Activated CD8-positive, alpha-beta memory T cell treated with anti-CD3 and anti-CD28 coated beads, Interleukin-2, amount 50 U/mL, for 1 hour (primary cell): ENCODE measurements around the gene SERTAD3.
"Not testable (repeated sequence)": the region's sequence is repeated elsewhere in the genome, so short reads cannot be mapped to it uniquely, and the experiment has no call there.

ENCODE experiments used
- DNase-seq: peaks from one replicate; pipeline ENCODE4 v3.0.0-alpha.2; 2020; ENCODE audit errors: extremely low read depth

The SERTAD3 gene

GRCh38 chr19:40411125-40411842 lies 32.9 kb downstream of the SERTAD3 start:
- no peak for DNase-seq

DNA sequence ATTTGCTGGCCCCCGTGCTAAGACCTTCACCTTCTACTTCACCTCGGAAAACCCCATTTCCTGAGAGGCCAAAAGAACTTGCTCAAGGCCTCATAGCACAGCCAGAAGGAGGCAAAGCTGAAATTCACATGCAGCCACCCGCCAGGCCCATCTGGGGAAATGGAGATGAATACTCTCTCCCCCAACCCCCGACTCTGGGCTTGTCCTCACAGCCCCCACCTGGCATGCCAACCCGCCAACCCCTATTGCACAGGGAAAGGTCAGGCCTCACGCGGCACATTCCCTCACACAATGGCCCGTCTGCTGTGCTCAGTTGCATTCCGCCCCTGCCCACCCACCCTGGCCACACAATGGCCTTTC lies 34.1 kb downstream of the SERTAD3 start:
- DNase-seq = no peak

DNA sequence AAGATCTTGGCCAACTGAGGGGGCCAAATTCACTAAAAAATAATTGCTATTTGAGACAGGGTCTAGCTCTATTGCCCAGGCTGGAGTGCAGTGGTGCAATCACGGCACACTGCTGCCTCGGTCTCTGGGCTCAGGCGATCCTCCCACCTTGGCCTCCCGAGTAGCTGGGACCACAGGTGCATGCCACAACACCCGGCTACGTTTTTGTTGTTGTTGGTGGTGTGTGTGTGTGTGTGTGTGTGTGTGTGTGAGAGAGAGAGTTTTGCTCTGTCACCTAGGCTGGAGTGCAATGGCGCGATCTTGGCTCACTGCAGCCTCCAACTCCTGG lies 35.6 kb downstream of the SERTAD3 start:
- not testable (repeated sequence) for DNase-seq

GRCh38 chr19:40407714-40408597 lies 36.2 kb downstream of the SERTAD3 start:
- DNase-seq = no peak

DNA sequence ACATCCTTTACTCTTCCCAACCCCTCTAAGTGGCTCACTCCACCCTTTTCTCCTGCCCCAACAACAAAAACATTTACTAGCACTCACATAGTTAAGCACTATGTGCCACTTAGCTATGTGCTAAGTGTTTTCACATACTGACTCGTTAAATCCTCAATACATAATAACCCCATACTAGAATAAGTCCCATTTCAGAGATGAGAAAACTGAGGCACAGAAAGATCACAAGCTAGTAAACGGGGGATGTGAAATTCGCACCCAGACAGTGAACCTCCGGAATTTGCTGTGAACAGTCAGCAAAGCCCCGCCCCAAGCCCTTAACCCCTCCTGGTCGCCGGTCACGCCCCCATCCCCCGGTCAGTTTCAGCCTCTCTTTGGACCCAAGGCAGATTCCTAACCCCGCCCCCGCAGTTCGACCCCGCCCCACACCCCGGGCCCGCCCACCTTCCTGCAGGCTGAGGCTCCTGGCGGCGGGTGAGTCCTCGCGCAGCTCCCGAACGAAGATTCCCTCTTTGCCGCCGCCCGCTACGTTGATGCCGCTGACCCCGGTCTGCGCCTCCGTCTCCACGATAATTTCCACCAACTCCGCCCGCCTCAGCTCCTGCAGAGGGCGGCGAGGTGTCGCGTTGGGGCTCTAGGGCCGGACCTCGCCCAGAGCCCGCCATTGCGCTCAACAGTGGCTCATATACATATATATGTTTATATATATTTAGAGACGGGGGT lies 40.7 kb downstream of the SERTAD3 start:
- peak; percentile 27 for DNase-seq

GRCh38 chr19:40400559-40400958 lies 43.6 kb downstream of the SERTAD3 start:
- DNase-seq = no peak

DNA sequence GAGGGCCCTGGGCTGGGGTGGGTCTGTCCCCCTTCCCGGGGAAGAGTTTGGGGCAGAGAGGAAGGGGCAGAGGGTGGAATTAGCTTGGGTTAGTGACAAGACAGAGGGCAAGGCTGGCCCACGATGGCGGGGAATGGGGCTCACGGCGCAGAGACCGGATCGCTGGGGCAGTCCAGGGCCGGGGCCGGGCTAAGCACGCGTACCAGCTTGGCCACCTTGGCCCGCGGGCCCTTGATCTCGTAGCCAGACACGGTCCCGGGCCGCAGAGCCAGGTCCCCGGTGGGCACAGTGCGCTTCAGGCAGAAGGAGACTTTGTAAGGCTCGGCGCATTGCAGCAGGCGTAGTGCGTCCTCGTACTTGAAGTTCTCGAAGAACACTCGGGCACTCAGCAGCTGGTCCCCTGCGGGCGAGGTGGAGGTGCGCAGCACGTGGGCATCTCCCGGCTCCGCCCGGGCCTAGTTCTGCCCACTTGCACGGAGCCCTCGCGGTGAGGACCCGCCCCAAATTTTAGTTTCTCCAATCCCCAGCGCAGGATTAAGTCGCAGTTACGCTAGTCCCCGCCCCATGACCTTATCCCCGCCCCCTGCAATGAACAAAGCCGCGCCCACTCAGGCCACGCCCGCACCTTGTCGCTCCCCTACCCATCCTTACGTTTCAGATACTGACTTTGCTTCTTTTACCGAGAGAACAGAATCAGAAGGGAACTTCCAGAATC lies 45.6 kb downstream of the SERTAD3 start:
- DNase-seq = no peak

- no peak for DNase-seq
These were observed 46.6 kb downstream of the SERTAD3 start for GRCh38 chr19:40397568-40397906.

- no peak for DNase-seq
These were observed 47.1 kb downstream of the SERTAD3 start for GRCh38 chr19:40396886-40397567.

DNA sequence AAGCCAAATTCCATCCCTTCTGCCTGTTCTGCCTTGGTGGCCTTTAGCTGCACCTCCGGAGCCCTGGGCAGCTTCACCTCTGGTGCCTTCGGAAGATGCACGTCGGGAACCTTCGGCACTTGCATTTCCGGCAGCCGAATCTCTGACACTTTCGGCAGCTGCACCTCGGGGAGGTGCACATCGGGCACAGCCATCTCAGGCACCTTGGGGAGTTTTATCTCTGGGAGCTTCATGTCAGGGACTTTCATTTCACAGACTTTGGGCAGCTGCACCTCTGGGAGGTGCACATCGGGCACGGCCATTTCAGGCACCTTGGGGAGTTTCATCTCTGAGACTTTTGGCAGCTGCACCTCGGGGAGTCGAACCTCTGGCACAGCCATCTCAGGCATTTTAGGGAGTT lies 48.2 kb downstream of the SERTAD3 start:
- no peak for DNase-seq

DNA sequence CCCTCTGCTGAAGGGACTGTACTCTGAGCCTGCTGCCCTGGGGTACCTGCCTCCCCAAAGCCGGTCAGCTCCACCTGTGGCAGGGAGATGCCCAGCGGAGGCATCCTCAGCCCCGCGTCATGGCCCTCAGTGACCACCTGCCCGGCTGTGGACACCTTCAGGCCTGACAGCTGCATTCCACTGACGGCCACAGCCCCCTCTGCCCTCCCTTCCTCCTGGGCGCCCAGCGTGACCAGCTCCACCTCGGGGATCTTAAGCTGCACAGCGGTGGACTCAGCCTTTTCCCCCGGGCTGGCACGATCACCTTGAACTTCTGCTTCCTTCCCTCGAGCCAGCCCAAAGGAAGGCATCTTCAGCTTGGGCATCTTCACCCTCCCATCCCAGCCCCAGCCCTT lies 49.3 kb downstream of the SERTAD3 start:
- no peak for DNase-seq

- DNase-seq = no peak
These were observed 50.0 kb downstream of the SERTAD3 start for GRCh38 chr19:40393894-40394815.

DNA sequence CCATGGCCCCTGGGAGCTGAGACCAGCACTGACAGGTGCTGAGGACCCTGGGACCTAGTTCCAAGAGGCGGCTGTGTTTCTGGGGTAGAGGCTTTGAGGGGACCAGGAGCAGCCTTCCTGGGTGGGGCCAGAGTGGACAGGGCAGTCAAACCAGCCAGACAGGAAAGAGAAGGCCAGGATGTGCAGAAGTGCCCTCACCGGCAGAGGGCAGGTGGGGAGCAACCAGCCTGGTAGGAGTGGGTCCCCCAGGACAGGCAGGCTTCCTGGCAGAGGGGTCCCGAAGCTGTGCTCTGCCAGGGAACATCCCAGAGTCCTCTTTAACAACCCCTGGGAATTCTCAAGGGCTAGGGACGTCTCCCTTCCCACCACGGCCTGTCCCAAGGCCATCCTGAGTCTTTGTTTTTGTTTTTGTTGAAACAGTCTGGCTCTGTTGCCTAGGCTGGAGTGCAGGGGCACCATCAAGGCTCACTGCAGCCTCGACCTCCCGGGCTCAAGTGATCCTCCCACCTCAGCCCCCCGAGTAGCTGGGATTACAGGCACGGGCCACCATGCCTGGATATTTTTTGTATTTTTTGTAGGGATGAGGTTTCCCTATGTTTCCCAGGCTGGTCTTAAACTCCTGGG lies 51.1 kb downstream of the SERTAD3 start:
- DNase-seq = no peak

DNA sequence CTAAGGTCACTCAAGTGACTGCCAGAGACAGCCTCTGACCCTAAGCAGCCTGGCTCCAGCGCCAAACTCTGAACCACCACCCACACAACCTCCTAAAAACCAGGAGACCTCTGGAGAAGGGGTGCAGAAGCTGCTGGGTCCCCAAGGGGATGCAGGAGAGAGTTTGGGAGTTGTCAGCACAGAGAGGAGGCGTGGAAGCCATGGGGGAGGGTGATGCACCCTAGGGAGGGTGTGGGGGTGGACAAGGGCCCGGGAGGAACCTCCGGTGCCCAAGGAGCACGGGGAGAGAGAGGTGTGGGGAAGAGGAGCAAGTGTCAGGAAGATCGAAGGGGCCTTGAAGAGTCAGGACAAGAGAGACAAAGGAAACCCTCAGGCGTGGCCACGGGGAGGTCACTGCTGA lies 52.0 kb downstream of the SERTAD3 start:
- no peak for DNase-seq
